ENCODE measurements around the gene C10orf71. TPM values are rescaled to one million over a fixed set of nuclear protein-coding genes. Genes with fewer than 3 reads are reported as not detected.

C10orf71 gene
- polyA plus RNA-seq, 1 donor from 2014 or later, result not detected

DNA sequence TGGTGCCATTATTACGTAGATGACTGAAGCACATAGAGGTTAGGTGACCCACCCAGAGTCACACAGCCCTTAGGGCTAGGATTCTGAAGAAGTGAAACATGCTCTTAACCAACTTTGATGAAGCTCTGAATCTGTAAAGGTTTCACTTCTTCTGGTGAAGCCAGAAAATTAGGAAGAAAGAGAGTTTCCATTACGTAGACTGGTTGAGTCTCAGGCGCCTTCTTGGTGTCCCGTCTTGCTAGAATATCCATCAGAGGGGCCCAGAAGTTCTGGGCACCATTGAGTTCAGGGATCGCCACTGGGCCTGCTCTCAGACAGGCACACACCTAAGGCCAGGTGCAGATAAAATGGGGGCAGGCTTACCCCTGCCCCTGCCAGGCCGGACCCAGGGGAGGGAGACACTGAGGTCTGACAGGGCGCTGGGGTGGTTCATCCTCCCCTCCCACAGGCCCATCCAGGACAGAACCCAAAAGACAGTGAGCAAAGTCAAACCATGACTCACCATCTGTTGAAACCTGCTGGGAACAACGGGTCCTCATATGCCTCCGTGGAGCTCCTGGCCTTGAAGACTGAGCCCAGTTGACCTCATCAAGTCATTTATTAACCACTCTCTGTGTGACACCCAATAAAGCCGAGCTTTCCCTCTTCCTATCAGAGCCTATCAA, 63.8 kb downstream of the C10orf71 start:
- no peak for TF ChIP-seq REST (IDR thresholded peaks at IDR 0.05; ENCODE audit: borderline replicate concordance)
- TF ChIP-seq RAD21 (conservative IDR thresholded peaks at IDR 0.05), result no peak
- TF ChIP-seq POLR2AphosphoS5 (IDR thresholded peaks at IDR 0.05), result no peak
- TF ChIP-seq CTCF (IDR thresholded peaks at IDR 0.05; ENCODE audit: poor library complexity, severe bottlenecking), result no peak
- no peak for TF ChIP-seq MXI1 (conservative IDR thresholded peaks at IDR 0.05; ENCODE audit: poor library complexity, severe bottlenecking)
- no peak for TF ChIP-seq EP300 (conservative IDR thresholded peaks at IDR 0.05; ENCODE audit: poor library complexity, severe bottlenecking)
- no peak for TF ChIP-seq TAF1 (IDR thresholded peaks at IDR 0.05; ENCODE audit: low read depth)
- TF ChIP-seq SMC3 (conservative IDR thresholded peaks at IDR 0.05; ENCODE audit: poor library complexity), result no peak
- TF ChIP-seq EZH2 (IDR thresholded peaks at IDR 0.05; ENCODE audit: borderline replicate concordance, insufficient read depth, low read length, poor library complexity, severe bottlenecking), result no peak
- H3K9ac ChIP-seq (ENCODE audit: low read length), result no peak overlapping the region
- no peaks in the 10 kb centered on the region for H3F3A ChIP-seq (ENCODE audit: insufficient read depth, low read length, poor library complexity, severe bottlenecking)
- H3K79me2 ChIP-seq (replicated peaks; ENCODE audit: insufficient read depth, low read length), result no peaks in the 10 kb centered on the region
- no peak overlapping the region for H3K4me3 ChIP-seq (ENCODE audit: low read length)
- no peaks in the 10 kb centered on the region for H3K36me3 ChIP-seq (ENCODE audit: insufficient read depth, low read length)
- H4K20me1 ChIP-seq (ENCODE audit: insufficient read depth), result no peaks in the 10 kb centered on the region
- no peak overlapping the region for H2AFZ ChIP-seq (ENCODE audit: low read depth, low read length)
- H3K4me2 ChIP-seq (ENCODE audit: low read length), result no peak overlapping the region
- H3K9me2 ChIP-seq (ENCODE audit: insufficient read depth, low read length), result no peaks in the 10 kb centered on the region
- H3K9me3 ChIP-seq (ENCODE audit: low read length), result peaks cover 1% of the 10 kb centered on the region
- H3K27ac ChIP-seq (ENCODE audit: low read length), result no peak overlapping the region
- H3K27me3 ChIP-seq (ENCODE audit: insufficient read depth, low read depth, low read length), result no peaks in the 10 kb centered on the region

- H4K20me1 ChIP-seq (ENCODE audit: insufficient read depth), result no peaks in the 10 kb centered on the region
- no peak overlapping the region for H3K27ac ChIP-seq (ENCODE audit: low read length)
- no peaks in the 10 kb centered on the region for H3F3A ChIP-seq (ENCODE audit: insufficient read depth, low read length, poor library complexity, severe bottlenecking)
- no peaks in the 10 kb centered on the region for H3K79me2 ChIP-seq (replicated peaks; ENCODE audit: insufficient read depth, low read length)
- no peak overlapping the region for H3K4me3 ChIP-seq (ENCODE audit: low read length)
- H3K9me2 ChIP-seq (ENCODE audit: insufficient read depth, low read length), result no peaks in the 10 kb centered on the region
- no peak overlapping the region for H3K9ac ChIP-seq (ENCODE audit: low read length)
- H3K36me3 ChIP-seq (ENCODE audit: insufficient read depth, low read length), result no peaks in the 10 kb centered on the region
- no peak overlapping the region for H2AFZ ChIP-seq (ENCODE audit: low read depth, low read length)
- H3K27me3 ChIP-seq (ENCODE audit: insufficient read depth, low read depth, low read length), result no peaks in the 10 kb centered on the region
- H3K4me2 ChIP-seq (ENCODE audit: low read length), result no peak overlapping the region
- TF ChIP-seq SMC3 (conservative IDR thresholded peaks at IDR 0.05; ENCODE audit: poor library complexity), result no peak
- no peaks in the 10 kb centered on the region for H3K9me3 ChIP-seq (ENCODE audit: low read length)
Observed at GRCh38 chr10:49363309-49364031, 64.5 kb downstream of the C10orf71 start.

All from neural cell (in vitro differentiated cells).